ENCODE measurements around the gene AFF1. TPM values are rescaled to one million over a fixed set of nuclear protein-coding genes. Genes with fewer than 3 reads are reported as not detected.

Gene AFF1
- total RNA-seq, 1 donor: 21.9 TPM

- no peak for TF ChIP-seq CTCF (IDR thresholded peaks at IDR 0.05; ENCODE audit: insufficient read depth, low read length)
- DNase-seq (ENCODE audit: low read depth): no peak
- no peak overlapping the region for H3K4me3 ChIP-seq (ENCODE audit: low read depth, low read length)
Measured at GRCh38 chr4:86894455-86894854, 40.4 kb upstream of the AFF1 start.

- no peak overlapping the region for H3K4me3 ChIP-seq (ENCODE audit: low read depth, low read length)
- TF ChIP-seq CTCF (IDR thresholded peaks at IDR 0.05; ENCODE audit: insufficient read depth, low read length): peak; percentile 67
- peak; percentile 83 for DNase-seq (ENCODE audit: low read depth)
Measured at GRCh38 chr4:86895692-86896488, 38.9 kb upstream of the AFF1 start.

- no peak overlapping the region for H3K4me3 ChIP-seq (ENCODE audit: low read depth, low read length)
- TF ChIP-seq CTCF (IDR thresholded peaks at IDR 0.05; ENCODE audit: insufficient read depth, low read length): no peak
- DNase-seq (ENCODE audit: low read depth): peak; percentile 48
Measured at GRCh38 chr4:86896596-86896995, 38.2 kb upstream of the AFF1 start.

- H3K4me3 ChIP-seq (ENCODE audit: low read depth, low read length): no peak overlapping the region
- DNase-seq (ENCODE audit: low read depth): no peak
- no peak for TF ChIP-seq CTCF (IDR thresholded peaks at IDR 0.05; ENCODE audit: insufficient read depth, low read length)
Measured at GRCh38 chr4:86898562-86898961, 36.2 kb upstream of the AFF1 start.

GRCh38 chr4:86901864-86902263 is 32.9 kb upstream of the AFF1 start:
- no peak for TF ChIP-seq CTCF (IDR thresholded peaks at IDR 0.05; ENCODE audit: insufficient read depth, low read length)
- no peak for DNase-seq (ENCODE audit: low read depth)
- H3K4me3 ChIP-seq (ENCODE audit: low read depth, low read length): no peak overlapping the region

GRCh38 chr4:86908251-86908657 is 26.6 kb upstream of the AFF1 start:
- H3K4me3 ChIP-seq (ENCODE audit: low read depth, low read length): no peak overlapping the region
- no peak for TF ChIP-seq CTCF (IDR thresholded peaks at IDR 0.05; ENCODE audit: insufficient read depth, low read length)

More at GRCh38 chr4:86908251-86908657, 26.6 kb upstream of the AFF1 start:
- peak; percentile 74 for DNase-seq (ENCODE audit: low read depth)

All from fibroblast of the aortic adventitia (primary cell).